Naive thymus-derived CD4-positive, alpha-beta T cell (primary cell): ENCODE measurements around the gene SLC25A12. TPM values are rescaled to one million over a fixed set of nuclear protein-coding genes. Genes with fewer than 3 reads are reported as not detected.

Source experiments
- ATAC-seq: fragments of 150-1000 bp; cut with Tn5 transposase; 2 replicates; pipeline ENCODE4 v1.10.0; 2021; ENCODE audit warnings: mild to moderate bottlenecking, moderate library complexity
- CTCF ChIA-PET: fragments of 350-600 bp; sonication (Branson Sonifier 250); formaldehyde crosslinking; loops from one replicate; lab custom pipeline; 2021; ENCODE audit warnings: antibody characterized with exemption; lab: Charles Lee
- POLR2A ChIA-PET: fragments of 350-600 bp; sonication (Branson Sonifier 250); formaldehyde crosslinking; loops from one replicate; lab custom pipeline; 2021; ENCODE audit warnings: antibody characterized with exemption, inconsistent platforms; lab: Charles Lee
- DNase-seq, 9 donors: peaks; one replicate each; pipeline versions ENCODE4 v3.0.0 to v3.0.0-alpha.2; 2020 to 2022; ENCODE audit warnings: mixed read lengths in 1 of 9
- H3K27ac ChIP-seq: one replicate; pipeline ENCODE4 v1.7.0; 2013; ENCODE audit warnings: mild to moderate bottlenecking, low read depth, low read length, moderate library complexity
- H3K27me3 ChIP-seq, 2 donors: one replicate each; pipeline ENCODE4 v1.7.0; 2013; ENCODE audit warnings: low read length in 2 of 2, mild to moderate bottlenecking in 2 of 2, moderate library complexity in 2 of 2; ENCODE audit not compliant: control insufficient read depth in 2 of 2, insufficient read depth in 2 of 2
- H3K36me3 ChIP-seq, 3 experiments: 1 replicate in 2 of 3; 2 replicates in 1 of 3; pipeline ENCODE4 v1.7.0; 2013; ENCODE audit warnings: low read length in 3 of 3, mild to moderate bottlenecking in 3 of 3, moderate library complexity in 1 of 3; ENCODE audit not compliant: insufficient read depth in 3 of 3, control insufficient read depth in 2 of 3
- H3K4me1 ChIP-seq, 2 donors: one replicate each; pipeline ENCODE4 v1.7.0; 2013; ENCODE audit warnings: low read length in 2 of 2, mild to moderate bottlenecking in 2 of 2, moderate library complexity in 1 of 2; ENCODE audit not compliant: control insufficient read depth in 2 of 2, insufficient read depth in 2 of 2
- H3K4me3 ChIP-seq: 2 replicates; pipeline ENCODE4 v1.7.0; 2013; ENCODE audit warnings: mild to moderate bottlenecking, low read length
- H3K9me3 ChIP-seq, 3 experiments: 1 replicate in 2 of 3; 2 replicates in 1 of 3; pipeline ENCODE4 v1.7.0; 2013; ENCODE audit warnings: low read length in 3 of 3; ENCODE audit not compliant: control insufficient read depth in 2 of 3
- H3K27ac Mint-ChIP-seq, 9 donors: one replicate each; pipeline ENCODE4 v1.8.0; 2020 to 2022; ENCODE audit warnings: mixed read lengths in 9 of 9, mild to moderate bottlenecking in 8 of 9, moderate library complexity in 5 of 9, inconsistent platforms in 2 of 9
- H3K27me3 Mint-ChIP-seq, 5 donors: one replicate each; pipeline ENCODE4 v1.8.0; 2021 to 2022; ENCODE audit warnings: mixed read lengths in 5 of 5, mild to moderate bottlenecking in 1 of 5
- H3K36me3 Mint-ChIP-seq, 5 donors: one replicate each; pipeline ENCODE4 v1.8.0; 2020 to 2022; ENCODE audit warnings: mixed read lengths in 5 of 5, mild to moderate bottlenecking in 3 of 5, inconsistent platforms in 1 of 5
- H3K4me1 Mint-ChIP-seq, 7 donors: one replicate each; pipeline ENCODE4 v1.8.0; 2020 to 2022; ENCODE audit warnings: mixed read lengths in 7 of 7, mild to moderate bottlenecking in 3 of 7, inconsistent platforms in 1 of 7
- H3K4me3 Mint-ChIP-seq, 10 donors: one replicate each; pipeline ENCODE4 v1.8.0; 2020 to 2022; ENCODE audit warnings: mild to moderate bottlenecking in 10 of 10, mixed read lengths in 10 of 10, moderate library complexity in 6 of 10, inconsistent platforms in 2 of 10
- H3K9me3 Mint-ChIP-seq, 11 donors: one replicate each; pipeline ENCODE4 v1.8.0; 2020 to 2022; ENCODE audit warnings: mixed read lengths in 11 of 11, mild to moderate bottlenecking in 4 of 11, inconsistent platforms in 1 of 11, moderate library complexity in 1 of 11
- intact Hi-C, 2 donors: fragments of 100-400 bp; cut with micrococcal nuclease; formaldehyde crosslinking; loops; one replicate each; pipeline ENCODE4 v1.15.1; 2023
- polyA plus RNA-seq, 2 donors: library from polyadenylated mRNA; unstranded; fragments of 300-500 nt; fragmentation: Illumina TruSeq; gene quantifications; one replicate each; pipeline ENCODE4 v1.2.3, GENCODE V29; 2021
- total RNA-seq, 6 experiments: library from RNA in 5 of 6; stranded (reverse) in 5 of 6; gene quantifications; 1 replicate in 5 of 6; 2 replicates in 1 of 6; pipeline ENCODE4 v1.2.3 and lab custom pipeline; 2021 to 2026

SLC25A12 gene
- total and polyA plus RNA-seq, 7 experiments from 2014 or later, result 11.9 to 33.6 (median 14.0) TPM

DNA sequence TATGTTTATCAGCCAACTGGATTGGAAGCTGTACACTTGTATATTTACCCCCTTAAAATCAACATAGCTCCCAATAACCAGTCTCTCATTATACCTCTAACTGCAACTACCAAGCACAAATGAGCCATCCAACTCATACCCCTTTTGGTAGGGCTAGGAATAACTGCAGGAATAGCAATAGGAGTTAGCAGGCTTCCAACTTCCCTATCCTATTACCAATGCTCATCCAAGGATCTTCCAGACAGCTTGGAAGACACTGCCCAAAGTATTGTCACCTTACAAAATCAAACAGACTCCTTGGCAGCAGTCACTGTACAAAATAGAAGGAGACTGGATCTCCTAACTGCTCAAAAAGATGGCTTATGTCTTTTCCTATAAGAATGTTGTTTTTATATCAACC is 61.6 kb downstream of the SLC25A12 start:
- H3K36me3 ChIP-seq, result peaks cover 4 to 67% (median 19%) of the 10 kb centered on the region in 3 experiments
- intact Hi-C loops, result no loop called here

DNA sequence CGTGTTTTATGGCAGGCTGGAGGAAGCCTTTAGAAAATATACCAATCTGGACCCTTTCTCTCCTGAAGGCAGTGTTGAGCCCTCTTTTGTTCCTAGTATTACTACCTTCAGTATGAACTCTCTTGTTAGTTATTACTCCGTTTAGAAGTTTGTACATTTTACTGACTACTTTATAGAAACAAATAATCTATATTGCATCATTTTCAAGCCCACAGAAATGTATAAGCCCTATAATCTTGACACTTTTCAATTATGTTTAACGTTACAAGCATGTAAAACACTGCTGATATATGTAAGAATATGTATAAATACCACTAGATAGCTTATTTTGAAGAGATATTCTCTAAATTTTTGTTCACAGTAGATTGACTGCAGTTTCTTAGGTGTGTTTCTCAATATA is 64.0 kb downstream of the SLC25A12 start:
- peaks cover 0 to 2% (median 0%) of the 10 kb centered on the region in 7 donors for H3K4me1 Mint-ChIP-seq
- H3K9me3 ChIP-seq, result no peaks in the 10 kb centered on the region
- no peak overlapping the region for H3K27ac ChIP-seq
- no peak overlapping the region for H3K4me3 ChIP-seq
- ChIA-PET POLR2A (no interaction called here), CTCF (no interaction called here)
- H3K36me3 Mint-ChIP-seq, result peaks cover 30 to 83% (median 65%) of the 10 kb centered on the region in 5 donors
- H3K27me3 Mint-ChIP-seq, result no peaks in the 10 kb centered on the region
- no peaks in the 10 kb centered on the region for H3K4me1 ChIP-seq
- DNase-seq (no peak), ATAC-seq (no peak)
- H3K27ac Mint-ChIP-seq, result no peak overlapping the region
- no peaks in the 10 kb centered on the region for H3K27me3 ChIP-seq
- peaks cover 4 to 55% (median 15%) of the 10 kb centered on the region in 3 experiments for H3K36me3 ChIP-seq
- H3K4me3 Mint-ChIP-seq, result no peak overlapping the region
- intact Hi-C loops, result no loop called here
- peaks cover 0 to 23% (median 2%) of the 10 kb centered on the region in 11 donors for H3K9me3 Mint-ChIP-seq

More for the DNA sequence above, 61.6 kb downstream of the SLC25A12 start:
- POLR2A ChIA-PET, result no interaction called here
- Mint-ChIP-seq H3K4me1 (peaks cover 0 to 2% (median 0%) of the 10 kb centered on the region in 7 donors), H3K27ac (no peak overlapping the region), H3K4me3 (no peak overlapping the region), H3K27me3 (no peaks in the 10 kb centered on the region), H3K36me3 (peaks cover 45 to 86% (median 76%) of the 10 kb centered on the region in 5 donors), H3K9me3 (peaks cover 0 to 23% (median 2%) of the 10 kb centered on the region in 11 donors)
- CTCF ChIA-PET, result no interaction called here
- no peak overlapping the region for H3K27ac ChIP-seq
- no peak for DNase-seq
- no peak for ATAC-seq
- no peaks in the 10 kb centered on the region for H3K4me1 ChIP-seq
- no peaks in the 10 kb centered on the region for H3K27me3 ChIP-seq
- no peaks in the 10 kb centered on the region for H3K9me3 ChIP-seq
- no peak overlapping the region for H3K4me3 ChIP-seq

DNA sequence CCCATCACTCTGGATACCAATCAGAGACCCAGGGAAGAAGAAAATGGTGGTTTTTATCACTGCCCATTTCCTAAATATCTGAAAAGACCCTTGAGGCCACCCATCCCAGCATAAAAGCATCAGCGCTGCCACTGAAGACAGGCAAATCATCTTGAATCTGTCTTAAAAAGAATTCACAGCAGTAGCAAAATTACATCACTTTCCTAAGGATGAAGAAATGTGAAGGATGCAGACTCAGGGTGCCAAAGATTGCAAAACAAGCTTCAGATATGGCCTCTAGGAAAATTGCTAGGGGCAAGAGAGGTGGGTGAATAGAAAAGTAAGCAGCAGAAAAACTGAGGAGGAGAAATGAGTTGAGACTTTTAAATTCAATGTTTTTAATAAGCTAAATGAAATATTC is 70.0 kb downstream of the SLC25A12 start:
- Histone ChIP-seq H3K4me3 (no peak overlapping the region), H3K27me3 (no peaks in the 10 kb centered on the region), H3K4me1 (no peaks in the 10 kb centered on the region), H3K9me3 (no peaks in the 10 kb centered on the region), H3K36me3 (peaks cover 0 to 11% (median 4%) of the 10 kb centered on the region in 3 experiments), H3K27ac (no peak overlapping the region)
- ATAC-seq, result no peak
- DNase-seq, result no peak
- Mint-ChIP-seq H3K27me3 (no peaks in the 10 kb centered on the region), H3K36me3 (peaks cover 7 to 53% (median 21%) of the 10 kb centered on the region in 5 donors), H3K4me3 (no peak overlapping the region), H3K4me1 (peaks cover 0 to 2% (median 0%) of the 10 kb centered on the region in 7 donors), H3K9me3 (no peaks in the 10 kb centered on the region), H3K27ac (no peak overlapping the region)
- ChIA-PET CTCF (no interaction called here), POLR2A (interaction anchor here (0.6 kb wide), 1 partner anchor 33 kb away, joined by 3 read pairs; no protein-coding TSS in a partner anchor)
- intact Hi-C loops, result no loop called here

DNA sequence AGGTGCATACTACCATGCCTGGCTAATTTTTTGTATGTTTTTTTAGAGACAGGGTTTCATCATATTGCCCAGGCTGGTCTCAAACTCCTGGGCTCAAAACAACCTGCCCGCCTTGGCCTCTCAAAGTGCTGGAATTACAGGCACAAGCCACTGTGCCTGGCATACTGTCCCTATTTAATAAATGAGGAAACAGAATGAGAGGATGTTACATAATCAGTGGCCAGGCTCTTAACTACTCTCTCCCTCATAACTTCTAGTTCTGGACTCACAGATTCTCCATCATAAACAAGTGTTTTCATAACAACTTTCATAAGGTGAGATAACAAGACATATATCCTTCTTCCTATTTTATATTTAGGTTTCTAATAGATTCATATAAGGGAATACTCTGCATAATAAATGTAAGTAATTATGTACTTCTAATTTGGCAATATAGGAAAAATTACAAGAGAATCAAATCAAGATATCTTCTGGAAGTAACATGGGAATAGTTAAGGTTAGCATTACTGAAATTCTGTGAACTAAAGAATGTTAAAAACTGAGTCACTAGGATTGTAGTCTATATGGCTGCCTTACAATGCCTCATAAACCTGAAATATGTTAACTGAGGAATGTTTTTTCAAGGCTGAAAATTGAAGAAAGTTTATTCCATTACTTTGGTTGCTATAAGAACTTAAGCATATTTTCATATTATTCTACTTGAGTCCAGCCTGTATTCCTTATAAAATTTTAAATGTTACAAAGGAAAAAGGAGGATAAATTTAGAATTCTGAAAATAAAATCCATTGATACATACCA is 71.3 kb downstream of the SLC25A12 start:
- ATAC-seq (no peak), DNase-seq (no peak)
- H3K9me3 Mint-ChIP-seq, result no peaks in the 10 kb centered on the region
- ChIA-PET POLR2A (no interaction called here), CTCF (no interaction called here)
- H3K4me3 Mint-ChIP-seq, result no peak overlapping the region
- Histone ChIP-seq H3K9me3 (no peaks in the 10 kb centered on the region), H3K36me3 (peaks cover 0 to 9% (median 4%) of the 10 kb centered on the region in 3 experiments), H3K27me3 (no peaks in the 10 kb centered on the region), H3K27ac (no peak overlapping the region), H3K4me1 (no peaks in the 10 kb centered on the region), H3K4me3 (no peak overlapping the region)
- intact Hi-C loops, result no loop called here
- peaks cover under 1 to 45% (median 19%) of the 10 kb centered on the region in 5 donors for H3K36me3 Mint-ChIP-seq
- H3K27ac Mint-ChIP-seq, result no peak overlapping the region
- no peaks in the 10 kb centered on the region for H3K27me3 Mint-ChIP-seq
- H3K4me1 Mint-ChIP-seq, result peaks cover 0 to 5% (median 0%) of the 10 kb centered on the region in 7 donors

- Mint-ChIP-seq H3K9me3 (peaks cover 0 to 1% (median 0%) of the 10 kb centered on the region in 11 donors), H3K4me1 (peaks cover 0 to 5% (median 0%) of the 10 kb centered on the region in 7 donors), H3K36me3 (peaks cover 0 to 30% (median 7%) of the 10 kb centered on the region in 5 donors), H3K27me3 (no peaks in the 10 kb centered on the region), H3K27ac (no peak overlapping the region), H3K4me3 (no peak overlapping the region)
- ChIA-PET POLR2A (interaction anchor here (0.6 kb wide), 2 partner anchors 102 to 605 kb away, joined by 3 to 8 read pairs; no protein-coding TSS in a partner anchor), CTCF (interaction anchor here (0.6 kb wide), 1 partner anchor 9 kb away, joined by 3 read pairs; no protein-coding TSS in a partner anchor)
- Histone ChIP-seq H3K27ac (no peak overlapping the region), H3K9me3 (no peaks in the 10 kb centered on the region), H3K36me3 (peaks cover 0 to 4% (median 0%) of the 10 kb centered on the region in 3 experiments), H3K4me1 (no peaks in the 10 kb centered on the region), H3K27me3 (no peaks in the 10 kb centered on the region), H3K4me3 (no peak overlapping the region)
- DNase-seq (no peak), ATAC-seq (no peak)
- intact Hi-C loops, result no loop called here
Observed at GRCh38 chr2:171819453-171819852, 74.6 kb downstream of the SLC25A12 start.

GRCh38 chr2:171814883-171815282 is 79.2 kb downstream of the SLC25A12 start:
- peaks cover 4 to 23% (median 6%) of the 10 kb centered on the region in 5 donors for H3K36me3 Mint-ChIP-seq
- no peak overlapping the region for H3K4me3 ChIP-seq
- H3K36me3 ChIP-seq, result peaks cover 0 to 14% (median 0%) of the 10 kb centered on the region in 3 experiments
- ATAC-seq (no peak), DNase-seq (no peak)
- H3K27ac ChIP-seq, result no peak overlapping the region
- no peaks in the 10 kb centered on the region for H3K4me1 ChIP-seq
- no peaks in the 10 kb centered on the region for H3K27me3 Mint-ChIP-seq
- no peaks in the 10 kb centered on the region for H3K27me3 ChIP-seq
- peaks cover 0 to 5% (median 0%) of the 10 kb centered on the region in 7 donors for H3K4me1 Mint-ChIP-seq
- H3K9me3 Mint-ChIP-seq, result peaks cover 0 to 1% (median 0%) of the 10 kb centered on the region in 11 donors
- intact Hi-C loops, result loop anchor here in 1 of 2 donors (5.0 kb wide), 2 partner anchors 667 to 897 kb away; no protein-coding TSS in a partner anchor
- no peak overlapping the region for H3K4me3 Mint-ChIP-seq
- no peaks in the 10 kb centered on the region for H3K9me3 ChIP-seq
- CTCF ChIA-PET, result no interaction called here
- peak overlapping the region in 1 of 9 donors; percentile 16 for H3K27ac Mint-ChIP-seq
- POLR2A ChIA-PET, result no interaction called here
